ENCODE results near the gene LTBP2.

The LTBP2 gene

DNA sequence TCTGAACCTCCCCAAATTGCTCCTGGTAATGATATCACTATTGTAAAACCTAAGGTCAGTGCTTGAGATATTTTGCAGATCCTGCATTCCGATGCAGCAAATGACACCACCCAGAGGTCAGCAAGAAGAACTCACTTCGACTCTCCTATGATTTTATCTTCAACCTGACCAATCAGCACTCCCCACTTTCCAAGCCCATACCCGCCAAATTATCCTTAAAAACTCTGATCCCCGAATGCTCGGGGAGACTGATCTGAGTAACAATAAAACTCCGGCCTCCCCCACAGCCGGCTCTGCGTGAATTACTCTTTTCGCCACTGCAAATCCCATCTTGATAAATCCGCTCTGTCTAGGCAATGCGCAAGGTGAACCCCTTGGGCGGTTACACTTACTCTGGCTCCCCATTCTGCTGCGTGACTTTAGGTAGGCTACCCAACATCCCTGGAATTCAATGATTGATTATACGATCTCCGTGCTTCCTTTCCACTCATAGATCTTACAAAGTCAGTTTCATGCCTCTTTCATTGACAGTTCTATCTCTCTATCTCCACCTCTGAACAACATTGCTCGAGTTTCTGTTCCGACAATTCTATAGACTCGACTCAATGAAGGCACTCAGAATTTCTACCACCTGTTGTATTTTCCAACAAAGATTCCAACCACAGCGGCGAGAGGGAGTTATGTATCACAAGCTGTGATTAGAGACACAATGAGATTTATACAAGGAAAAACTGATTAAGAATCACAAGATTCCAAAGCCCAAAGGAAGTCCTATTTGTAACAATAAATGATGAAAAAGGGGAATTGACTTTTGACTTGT lies 119.9 kb downstream of the LTBP2 start:
- DNase-seq, result peak in 1 of 56 donors; percentile 7

DNA sequence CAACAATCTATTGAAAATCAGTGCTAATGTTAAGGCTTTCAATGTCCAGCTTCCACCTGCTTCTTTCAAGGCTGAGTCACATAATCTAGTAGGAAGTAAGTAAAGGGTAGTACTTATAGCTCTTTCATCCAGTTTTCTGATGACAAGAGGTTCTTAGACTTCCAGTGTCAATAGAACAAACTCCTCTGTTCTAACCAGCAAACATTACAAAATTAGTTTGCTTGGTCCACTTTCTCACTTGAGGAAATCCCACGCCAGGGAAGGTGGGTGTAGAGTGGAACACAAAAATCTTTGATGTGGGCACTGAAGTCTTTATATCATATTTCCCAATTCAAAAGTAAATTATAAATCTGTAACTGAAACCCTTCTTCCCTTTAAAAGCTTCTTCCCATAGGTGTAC lies 121.6 kb downstream of the LTBP2 start:
- DNase-seq, result no peak

DNA sequence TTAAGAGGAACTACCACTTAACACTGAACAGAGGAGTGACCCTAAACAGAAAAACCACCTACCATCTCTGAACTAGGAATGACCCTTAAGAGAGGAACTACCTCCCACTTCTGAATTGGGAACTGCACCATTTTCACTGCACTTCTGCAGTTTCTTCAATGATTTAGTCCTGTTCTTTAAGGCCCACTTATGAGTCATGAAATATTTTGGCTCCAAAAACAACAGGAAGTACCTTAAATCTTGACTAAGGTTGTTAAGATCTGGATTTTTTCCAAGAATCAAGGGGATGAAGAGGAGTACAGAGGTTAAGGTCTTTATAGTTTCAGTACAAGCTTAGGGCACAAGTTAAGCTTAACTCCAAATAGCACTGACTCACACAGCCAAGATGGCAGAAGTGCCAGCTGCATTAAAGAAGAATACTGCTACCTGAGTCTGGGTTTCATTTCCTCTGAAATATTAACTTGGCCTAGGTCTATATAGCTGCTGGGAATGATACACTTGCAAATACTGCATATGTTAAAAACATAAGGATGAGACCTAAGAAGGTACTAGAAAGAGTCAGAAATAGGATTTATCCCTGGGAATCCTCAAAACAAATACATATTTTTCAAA lies 123.1 kb downstream of the LTBP2 start:
- DNase-seq, result no peak

DNA sequence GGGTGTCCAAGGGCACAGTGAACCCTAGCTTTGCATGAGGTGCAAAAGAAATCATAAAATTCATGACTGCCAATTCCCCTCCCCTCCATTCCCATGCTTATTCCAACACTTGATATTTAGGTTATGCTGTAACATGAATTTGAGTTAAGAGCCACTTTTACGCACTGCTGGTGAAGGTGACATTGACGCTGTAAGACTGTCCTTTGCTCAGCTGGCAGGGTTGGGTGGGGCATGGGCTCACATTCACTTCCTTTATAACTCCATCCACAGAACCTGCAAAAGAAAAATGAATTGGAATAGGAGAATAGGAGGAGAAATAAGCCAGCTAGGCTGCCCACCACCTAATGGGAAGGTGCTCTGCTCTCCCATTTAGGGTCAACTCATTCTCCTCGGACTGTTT lies 125.9 kb downstream of the LTBP2 start:
- no peak for DNase-seq

DNA sequence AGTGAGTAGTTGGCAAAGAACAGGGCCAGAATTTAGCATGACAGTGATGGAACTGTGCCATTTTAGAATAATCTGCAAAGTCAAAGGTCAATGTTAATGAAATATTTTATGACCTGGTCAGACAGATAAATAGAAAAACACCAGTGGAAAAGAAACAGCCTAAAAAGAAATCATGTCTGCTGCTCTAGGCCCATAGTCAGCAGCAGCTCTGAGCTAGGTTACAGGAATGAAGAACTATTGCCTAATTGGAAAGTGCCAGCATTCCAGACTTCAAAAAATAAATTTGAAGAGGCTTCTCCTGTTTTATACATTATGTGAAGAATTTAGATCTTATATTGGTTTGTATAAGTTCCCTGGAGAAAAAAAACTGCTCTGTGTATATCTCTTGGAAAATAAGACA lies 128.7 kb downstream of the LTBP2 start:
- no peak for DNase-seq

DNA sequence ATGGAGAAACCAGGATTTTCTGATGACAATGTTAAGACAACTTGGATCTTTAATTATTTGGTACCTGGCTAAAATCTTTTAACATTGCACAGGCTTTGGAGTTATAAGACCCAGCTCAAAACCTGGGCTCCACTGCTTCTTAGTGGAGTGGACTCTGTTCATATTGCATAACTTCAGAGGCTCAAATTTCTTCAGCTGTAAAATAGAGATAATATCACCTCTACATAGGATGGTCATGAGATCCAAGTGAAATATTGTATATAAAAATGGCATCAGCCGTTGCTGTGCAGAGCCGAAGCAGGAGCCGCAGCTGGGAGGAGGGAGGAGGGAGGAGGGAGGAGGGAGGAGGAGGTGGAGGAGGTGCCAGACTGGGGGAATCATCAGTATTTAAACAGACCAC lies 129.5 kb downstream of the LTBP2 start:
- no peak for DNase-seq

DNA sequence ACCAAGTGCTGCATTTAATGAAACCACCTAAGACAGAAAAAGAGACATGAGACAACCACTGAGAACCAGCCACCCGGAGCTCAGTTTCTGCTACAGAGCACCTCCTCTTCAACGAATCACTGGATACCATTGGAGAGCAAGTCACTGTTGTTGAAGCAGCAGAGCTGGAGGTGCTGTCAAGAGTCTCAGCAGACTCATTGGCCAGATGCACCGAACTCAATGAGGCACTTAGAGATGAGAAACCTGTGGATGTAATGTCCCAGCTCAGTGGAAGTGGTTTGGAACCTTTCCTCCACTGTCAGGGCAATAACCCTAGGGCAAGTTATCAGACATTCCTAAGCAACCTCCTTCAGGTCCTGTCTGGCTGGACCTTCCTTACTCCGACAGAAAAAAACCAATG lies 132.0 kb downstream of the LTBP2 start:
- no peak for DNase-seq

DNA sequence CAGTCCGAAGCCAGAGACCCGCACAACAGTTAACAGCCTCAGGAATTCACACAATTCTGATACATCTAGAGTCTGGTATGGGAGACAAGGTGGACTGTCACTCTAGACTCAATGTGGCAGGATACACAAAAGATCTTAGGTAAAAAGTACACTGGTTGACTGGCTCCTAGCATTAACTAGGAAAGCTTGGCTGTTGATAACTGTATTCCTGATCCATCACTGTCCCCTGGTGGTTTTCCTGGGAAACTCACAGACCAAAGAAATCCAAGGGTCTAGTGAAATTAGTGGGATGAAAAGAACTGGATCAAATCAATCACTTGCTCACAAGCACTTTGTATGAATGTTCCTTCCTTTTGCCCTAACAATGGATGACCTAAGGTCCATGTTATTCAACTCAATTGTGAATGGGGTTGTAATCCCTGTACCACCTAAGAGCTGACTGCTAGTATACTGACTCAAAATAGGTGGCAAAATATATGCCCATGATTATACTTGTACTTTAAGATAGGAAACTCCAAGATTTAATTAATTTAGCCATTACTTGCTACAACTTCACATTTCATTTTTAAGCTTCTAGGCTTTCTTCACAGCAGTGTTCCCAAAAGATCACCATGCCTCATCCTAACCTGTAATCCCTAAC lies 132.9 kb downstream of the LTBP2 start:
- DNase-seq, result peak in 3 of 56 donors; percentile 2 to 22 (median 22)

DNA sequence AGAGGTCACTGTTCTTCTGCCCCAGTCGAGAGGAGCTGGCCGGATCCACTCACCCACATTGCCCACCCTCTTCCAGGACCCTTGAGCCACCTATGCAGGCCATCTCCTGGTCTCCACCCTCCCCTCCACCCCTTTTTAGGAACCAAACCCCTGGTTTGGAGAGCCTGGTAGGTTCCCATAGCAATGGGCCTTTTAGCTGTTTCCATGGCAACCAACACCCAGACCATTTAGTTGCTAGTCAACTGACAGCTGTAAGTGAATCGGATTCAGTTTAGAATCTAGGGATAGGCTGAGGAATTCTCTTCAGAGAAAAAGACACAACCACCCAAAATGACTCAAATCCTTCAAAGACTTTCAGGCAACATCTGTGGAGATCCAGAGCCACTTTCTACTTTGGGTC lies 135.4 kb downstream of the LTBP2 start:
- DNase-seq, result peak in 10 of 56 donors; percentile 3 to 17 (median 8)

DNA sequence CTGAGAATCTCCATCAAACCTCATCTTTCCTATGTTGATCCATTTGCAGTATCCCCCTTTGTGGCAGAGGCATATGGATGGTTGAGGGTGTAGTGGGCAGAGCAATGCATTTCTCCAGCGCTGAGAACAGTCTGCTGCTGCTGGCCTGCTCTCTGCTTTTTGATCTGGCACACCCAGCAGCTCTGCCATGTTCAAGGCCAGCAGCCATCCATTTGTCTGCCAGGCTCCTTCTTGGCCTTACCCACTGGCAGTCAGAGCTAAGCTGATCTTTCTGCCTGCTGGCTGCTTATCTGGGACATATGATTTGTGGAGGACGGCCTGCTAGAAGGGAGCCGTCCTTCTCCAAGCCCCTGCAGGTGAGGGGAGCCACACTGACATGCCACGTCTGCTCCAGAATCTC lies 135.9 kb downstream of the LTBP2 start:
- peak in 1 of 56 donors; percentile 15 for DNase-seq

DNA sequence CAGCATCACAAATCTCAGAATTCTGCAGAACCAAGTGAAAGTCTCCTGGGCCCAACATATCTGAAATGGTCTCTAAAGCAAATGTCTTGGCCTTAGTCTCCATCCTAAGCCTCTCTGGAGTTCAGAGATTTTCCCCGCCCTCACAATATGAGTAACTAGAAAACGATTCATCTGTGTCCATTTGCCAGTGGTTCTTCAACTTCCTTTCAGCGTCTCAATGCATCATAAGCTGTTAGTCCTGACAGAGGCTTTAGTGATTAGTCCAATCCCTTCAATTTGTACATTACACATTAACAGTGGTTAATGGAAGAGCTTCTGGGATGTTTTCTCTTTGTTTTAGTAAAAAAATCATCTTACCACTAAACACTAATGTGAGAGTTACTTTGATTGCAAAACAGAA lies 136.4 kb downstream of the LTBP2 start:
- no peak for DNase-seq

DNA sequence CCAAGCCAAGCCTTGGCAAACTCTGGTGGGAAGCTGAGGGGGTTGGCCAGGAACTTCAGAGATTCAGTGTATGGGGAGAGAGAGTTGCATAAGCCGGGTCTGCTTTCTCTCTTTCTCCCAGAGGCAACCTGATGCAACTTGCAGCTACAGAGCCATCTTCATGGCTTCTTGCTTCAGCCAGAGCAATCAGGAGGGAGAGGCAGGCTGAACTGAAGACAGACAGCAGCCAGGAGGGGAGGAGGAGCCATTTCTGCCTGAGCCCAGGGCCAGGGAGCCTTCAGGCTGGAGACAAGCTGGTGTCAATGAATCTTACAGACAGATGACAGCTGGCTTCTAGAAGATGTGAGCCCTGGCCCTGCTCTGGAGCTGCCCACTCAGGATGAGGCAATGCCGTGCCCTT lies 137.7 kb downstream of the LTBP2 start:
- no peak for DNase-seq

DNA sequence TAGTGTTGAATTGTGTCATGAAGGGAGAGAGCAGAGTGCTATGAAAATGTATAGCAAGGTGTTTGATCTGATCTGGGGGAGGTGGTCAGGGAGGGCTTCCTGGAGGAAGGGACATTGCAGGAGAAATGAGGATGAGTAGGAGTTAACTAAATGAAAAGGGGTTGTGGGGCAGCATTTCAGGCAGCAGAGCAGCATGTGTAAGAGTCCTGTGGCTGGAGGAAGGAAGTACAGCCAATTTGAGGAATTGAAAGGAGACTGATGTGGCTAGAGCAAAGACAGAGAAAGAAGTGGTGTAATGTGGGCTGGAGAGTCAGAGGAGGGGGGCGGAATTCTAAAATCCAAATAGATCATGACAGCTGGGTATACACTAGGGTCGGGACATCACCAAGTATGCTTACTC lies 139.4 kb downstream of the LTBP2 start:
- DNase-seq, result no peak

DNA sequence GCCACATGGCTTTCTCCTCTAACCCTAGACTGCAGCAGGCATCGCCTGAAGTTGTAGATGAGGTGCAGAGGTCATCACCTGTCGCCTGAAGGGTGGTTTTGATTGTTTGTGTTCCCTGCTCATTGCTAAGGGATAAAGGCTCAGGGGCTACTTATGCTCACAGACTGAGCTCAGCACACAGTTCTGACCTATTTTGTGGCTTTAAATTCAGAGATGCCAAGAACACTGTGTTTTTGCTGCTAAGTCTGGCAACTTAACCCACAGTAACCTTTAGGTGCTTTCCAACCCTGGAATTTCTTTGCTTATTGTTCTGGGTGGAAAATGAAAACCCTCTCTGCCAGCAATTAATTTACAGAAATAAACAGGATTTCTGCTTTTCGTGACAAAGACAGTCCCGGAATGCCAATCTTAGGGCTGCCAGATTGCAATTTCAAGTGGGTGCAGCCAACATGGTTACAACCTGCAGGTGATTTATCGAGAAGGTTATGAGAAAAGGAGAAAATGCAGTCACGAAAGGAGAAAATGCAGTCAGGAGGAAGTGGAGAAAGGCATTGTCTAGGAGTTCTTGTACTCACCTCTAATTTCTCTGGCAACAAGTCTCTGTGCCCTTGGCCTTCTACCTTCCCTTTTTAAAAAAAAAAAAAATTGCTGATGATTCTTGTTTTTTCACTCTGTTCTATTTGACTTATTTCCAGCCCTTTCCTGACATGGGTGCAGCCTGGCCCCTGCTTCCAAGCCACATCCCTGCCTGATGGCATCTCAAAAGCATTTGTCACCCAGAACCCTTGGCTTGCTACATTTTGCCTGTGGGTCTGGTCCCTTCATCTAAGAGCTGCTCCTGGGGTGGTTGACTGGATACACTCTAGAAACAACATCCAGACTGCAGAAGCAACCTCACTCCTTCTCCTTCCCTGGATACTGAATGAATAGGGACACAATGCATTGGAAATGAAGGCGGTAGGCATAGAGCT lies 142.2 kb downstream of the LTBP2 start:
- no peak for DNase-seq

DNA sequence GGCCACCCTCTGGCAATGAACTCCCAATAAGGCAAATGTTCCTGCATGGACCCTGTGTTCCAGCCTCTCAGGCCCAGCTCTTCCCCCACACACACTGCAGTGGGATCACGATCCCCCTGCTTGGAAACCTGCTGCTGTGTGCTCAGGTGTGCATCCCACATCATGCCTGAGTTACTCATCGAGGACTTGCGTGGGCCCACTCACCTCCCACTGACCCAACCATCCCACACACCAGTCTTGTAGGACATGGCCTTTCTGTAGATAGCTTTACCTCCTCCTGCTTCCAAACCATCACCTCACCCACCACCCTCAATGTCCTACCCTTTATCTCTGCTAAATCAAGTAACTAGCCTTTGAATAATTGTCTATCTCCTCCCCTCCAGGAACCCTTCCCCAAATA lies 143.5 kb downstream of the LTBP2 start:
- DNase-seq, result no peak

DNA sequence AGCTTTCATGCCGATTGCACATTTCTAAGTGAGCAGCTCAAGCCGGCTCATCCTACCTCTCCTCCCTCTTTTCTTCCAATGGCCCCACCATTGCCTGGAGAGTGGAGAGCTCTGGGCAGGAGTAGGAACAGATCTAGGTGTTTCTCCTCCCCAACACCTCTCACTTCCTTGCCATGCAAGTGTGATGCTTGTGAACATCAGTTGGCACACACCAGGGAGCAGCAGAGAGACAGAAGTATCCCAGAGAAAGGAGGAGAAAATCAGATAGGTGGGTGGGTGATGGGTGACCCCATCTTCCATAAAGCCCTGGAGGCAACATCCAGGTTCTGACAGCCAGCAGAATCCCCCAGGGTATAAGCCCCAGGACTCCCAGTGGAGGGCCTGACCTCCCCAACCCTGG lies 146.7 kb downstream of the LTBP2 start:
- DNase-seq, result no peak

DNA sequence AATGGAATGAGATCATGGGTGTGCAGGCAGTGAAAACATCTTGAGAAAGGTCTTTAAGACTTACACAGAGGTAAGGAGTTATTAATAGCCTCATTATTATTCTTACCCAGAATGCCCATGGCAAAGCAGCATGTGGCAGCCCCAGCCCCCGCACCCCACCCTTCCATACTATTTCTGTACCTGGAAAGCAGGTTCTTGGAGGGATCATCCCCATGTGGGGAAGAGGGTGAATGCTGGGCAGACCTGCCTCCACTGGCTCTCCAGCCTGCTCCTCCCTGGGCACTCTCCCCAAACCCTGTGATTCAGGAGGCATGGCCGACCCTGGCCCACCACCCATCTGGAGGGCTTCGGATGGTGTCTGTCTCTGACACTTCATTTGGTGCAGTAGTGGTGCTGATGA lies 147.3 kb downstream of the LTBP2 start:
- DNase-seq, result no peak

DNA sequence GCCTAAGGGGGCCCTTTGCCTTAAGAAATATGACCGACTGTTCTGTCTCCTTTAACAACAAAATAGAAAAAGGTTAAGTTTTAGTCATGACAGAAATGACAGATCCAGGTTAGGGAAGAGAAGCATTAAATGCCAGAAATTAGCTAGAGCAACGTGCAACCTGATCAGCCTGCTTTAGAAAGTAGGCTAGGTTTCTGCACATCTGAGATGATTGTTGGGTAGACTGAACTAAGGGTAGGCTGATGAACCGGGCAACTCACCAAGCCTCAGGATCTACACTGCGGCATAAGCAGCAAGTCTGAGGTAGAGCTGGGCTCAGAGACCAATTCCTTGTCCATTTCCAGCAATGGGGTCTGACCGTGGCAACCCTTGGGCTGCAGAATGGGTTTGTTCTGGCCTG lies 148.3 kb downstream of the LTBP2 start:
- no peak for DNase-seq

DNA sequence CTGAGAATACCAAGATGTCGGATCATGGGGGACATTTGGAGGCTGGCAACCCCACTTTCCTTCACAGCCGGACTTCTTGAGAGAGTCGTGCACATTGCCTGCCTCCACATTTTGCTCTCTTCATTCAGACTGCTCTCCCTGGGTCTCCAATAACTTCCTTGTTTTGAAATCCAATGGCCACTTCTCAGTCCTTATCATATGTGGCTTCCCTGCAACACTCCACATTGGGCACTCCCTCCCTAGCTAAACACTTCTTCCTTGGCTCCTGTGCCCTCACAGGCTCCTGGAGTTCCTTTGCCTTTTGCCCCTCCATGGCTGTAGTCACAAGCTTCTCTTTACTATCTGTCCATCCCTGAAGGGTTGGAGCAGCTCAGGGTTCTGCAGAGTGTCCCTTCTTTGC lies 149.0 kb downstream of the LTBP2 start:
- DNase-seq, result no peak

DNA sequence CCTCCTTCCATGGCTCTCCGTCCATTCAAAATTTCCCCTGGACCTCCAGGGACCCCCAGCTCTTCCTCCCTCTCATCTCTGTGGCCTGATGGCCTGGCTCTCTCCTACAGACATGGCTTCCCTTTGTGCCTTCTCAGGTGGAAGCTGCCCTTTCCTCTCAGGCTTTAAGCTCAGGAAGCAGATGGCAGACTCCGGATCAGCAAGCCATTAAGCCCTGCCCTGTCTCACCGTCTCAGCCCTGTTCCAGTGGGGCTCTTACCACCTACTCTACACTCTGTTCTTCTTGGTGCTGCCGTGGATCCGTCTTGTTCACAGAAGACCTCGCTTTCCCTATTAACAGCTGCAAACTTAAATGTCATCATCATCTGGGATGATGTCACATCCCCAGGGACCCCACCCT lies 152.1 kb downstream of the LTBP2 start:
- no peak for DNase-seq

DNA sequence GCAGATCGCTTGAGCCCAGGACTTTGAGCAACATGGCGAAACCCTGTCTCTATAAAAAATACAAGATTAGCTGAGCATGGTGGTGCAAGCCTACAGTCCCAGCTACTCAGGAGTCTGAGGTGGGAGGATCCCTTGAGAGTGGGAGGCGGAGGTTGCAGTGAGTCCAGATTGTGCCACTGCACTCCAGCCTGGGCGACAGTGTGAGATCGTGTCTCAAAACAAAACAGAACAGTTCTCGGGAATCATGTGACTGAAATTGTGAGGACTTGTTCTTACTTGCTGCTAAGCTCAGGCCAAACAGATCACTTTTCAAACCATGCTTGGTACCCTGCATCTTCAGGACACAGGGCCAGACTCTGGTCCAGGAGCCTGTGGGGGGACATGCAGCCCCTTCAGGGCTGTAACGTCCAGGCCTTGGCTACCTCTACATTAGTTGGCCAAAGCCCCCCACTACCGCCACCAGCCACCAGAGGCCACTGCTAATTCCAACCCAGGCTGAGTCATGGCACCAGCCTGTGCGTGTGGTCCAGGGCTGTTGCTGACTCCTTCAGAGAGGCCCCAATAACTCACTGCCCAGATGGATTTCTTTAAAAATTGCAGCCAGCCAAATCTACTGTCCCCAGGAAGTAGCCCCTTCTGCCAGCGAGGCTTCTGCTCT lies 152.6 kb downstream of the LTBP2 start:
- DNase-seq, result peak in 1 of 56 donors; percentile 5

Measured in amygdala (tissue), 56 donors.